Measurements from ENCODE around the gene RAB37.

- TF ChIP-seq, protein P1, sequence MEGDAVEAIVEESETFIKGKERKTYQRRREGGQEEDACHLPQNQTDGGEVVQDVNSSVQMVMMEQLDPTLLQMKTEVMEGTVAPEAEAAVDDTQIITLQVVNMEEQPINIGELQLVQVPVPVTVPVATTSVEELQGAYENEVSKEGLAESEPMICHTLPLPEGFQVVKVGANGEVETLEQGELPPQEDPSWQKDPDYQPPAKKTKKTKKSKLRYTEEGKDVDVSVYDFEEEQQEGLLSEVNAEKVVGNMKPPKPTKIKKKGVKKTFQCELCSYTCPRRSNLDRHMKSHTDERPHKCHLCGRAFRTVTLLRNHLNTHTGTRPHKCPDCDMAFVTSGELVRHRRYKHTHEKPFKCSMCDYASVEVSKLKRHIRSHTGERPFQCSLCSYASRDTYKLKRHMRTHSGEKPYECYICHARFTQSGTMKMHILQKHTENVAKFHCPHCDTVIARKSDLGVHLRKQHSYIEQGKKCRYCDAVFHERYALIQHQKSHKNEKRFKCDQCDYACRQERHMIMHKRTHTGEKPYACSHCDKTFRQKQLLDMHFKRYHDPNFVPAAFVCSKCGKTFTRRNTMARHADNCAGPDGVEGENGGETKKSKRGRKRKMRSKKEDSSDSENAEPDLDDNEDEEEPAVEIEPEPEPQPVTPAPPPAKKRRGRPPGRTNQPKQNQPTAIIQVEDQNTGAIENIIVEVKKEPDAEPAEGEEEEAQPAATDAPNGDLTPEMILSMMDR (CRISPR knock-in tag; IDR thresholded peaks at IDR 0.05), result no peak
- no peak for TF ChIP-seq POLR2A (IDR thresholded peaks at IDR 0.05; ENCODE audit: insufficient read depth in 1 of 2, low read depth in 2 of 2, low read length in 2 of 2)
- TF ChIP-seq ZFP41 (CRISPR knock-in tag; IDR thresholded peaks at IDR 0.05; ENCODE audit: borderline replicate concordance), result no peak
- no peak for TF ChIP-seq ZBTB21 (CRISPR knock-in tag; IDR thresholded peaks at IDR 0.05)
- no peak for TF ChIP-seq EZH2 (conservative IDR thresholded peaks at IDR 0.05; ENCODE audit: low read depth, low read length)
Observed at GRCh38 chr17:74729368-74729767, 7.7 kb upstream of the RAB37 start.

Data from HepG2 (cell line).